Keratinocyte (primary cell): ENCODE measurements around the gene LAD1. TPM values are rescaled to one million over a fixed set of nuclear protein-coding genes. Genes with fewer than 3 reads are reported as not detected.

Source experiments
- DNase-seq: peaks from one replicate; pipeline ENCODE4 v3.0.0-alpha.2; 2011; ENCODE audit warnings: low read depth, missing footprints, low spot score
- FAIRE-seq: peaks from 2 replicates; lab custom pipeline; 2011; peaks lifted over from hg19 to GRCh38; lab: Jason Lieb, UNC
- H2AFZ ChIP-seq: 2 replicates; pipeline ENCODE4 v1.6.0; 2012; ENCODE audit warnings: low read length, control low read depth, inconsistent platforms; ENCODE audit not compliant: control insufficient read depth
- H3K27ac ChIP-seq: 2 replicates; pipeline ENCODE4 v1.5.1; 2011; ENCODE audit warnings: low read length; ENCODE audit not compliant: control insufficient read depth, insufficient read depth
- H3K27me3 ChIP-seq: 3 replicates; pipeline ENCODE4 v1.6.0; 2011; ENCODE audit warnings: low read length; ENCODE audit not compliant: control insufficient read depth, insufficient read depth; ENCODE audit errors: extremely low read depth
- H3K36me3 ChIP-seq, 2 experiments: 2 replicates in 1 of 2; 3 replicates in 1 of 2; pipeline ENCODE4 v1.5.1; 2011; ENCODE audit warnings: low read length in 2 of 2, mild to moderate bottlenecking in 1 of 2; ENCODE audit not compliant: control insufficient read depth in 2 of 2, insufficient read depth in 2 of 2; ENCODE audit errors: extremely low read depth in 1 of 2
- H3K4me1 ChIP-seq: 3 replicates; pipeline ENCODE4 v1.5.1; 2011; ENCODE audit warnings: low read length; ENCODE audit not compliant: control insufficient read depth, insufficient read depth; ENCODE audit errors: extremely low read depth
- H3K4me2 ChIP-seq: 3 replicates; pipeline ENCODE4 v1.6.0; 2011; ENCODE audit warnings: low read depth, low read length; ENCODE audit not compliant: control insufficient read depth, insufficient read depth; ENCODE audit errors: extremely low read depth
- H3K4me3 ChIP-seq, 3 experiments: fragments of 200-600 bp in 1 of 3; sonication (generic) in 1 of 3; 2 replicates in 2 of 3; 3 replicates in 1 of 3; pipeline ENCODE4 v1.5.1; 2011 to 2016; ENCODE audit warnings: low read length in 3 of 3, mild to moderate bottlenecking in 3 of 3, control low read depth in 2 of 3, inconsistent platforms in 1 of 3, low read depth in 1 of 3, mixed read lengths in 1 of 3, mixed run types in 1 of 3, moderate library complexity in 1 of 3; ENCODE audit not compliant: control insufficient read depth in 2 of 3, insufficient read depth in 2 of 3; ENCODE audit errors: extremely low read depth in 1 of 3
- H3K79me2 ChIP-seq: 2 replicates; pipeline ENCODE4 v1.6.0; 2012; ENCODE audit warnings: low read length; ENCODE audit not compliant: control insufficient read depth, insufficient read depth
- H3K9ac ChIP-seq: 3 replicates; pipeline ENCODE4 v1.6.0; 2011; ENCODE audit warnings: low read length; ENCODE audit not compliant: control insufficient read depth, insufficient read depth; ENCODE audit errors: extremely low read depth
- H3K9me1 ChIP-seq: 3 replicates; pipeline ENCODE4 v1.6.0; 2011; ENCODE audit warnings: low read length; ENCODE audit not compliant: control insufficient read depth, insufficient read depth; ENCODE audit errors: extremely low read depth
- H3K9me3 ChIP-seq: 2 replicates; pipeline ENCODE4 v1.5.1; 2012; ENCODE audit warnings: low read depth, low read length; ENCODE audit not compliant: control insufficient read depth
- H4K20me1 ChIP-seq: 3 replicates; pipeline ENCODE4 v1.6.0; 2011; ENCODE audit warnings: low read length; ENCODE audit not compliant: control insufficient read depth, insufficient read depth; ENCODE audit errors: extremely low read depth
- EZH2 ChIP-seq: IDR thresholded peaks from one replicate; pipeline ENCODE4 v1.6.1; 2012; ENCODE audit warnings: inconsistent platforms, mild to moderate bottlenecking, low read length, moderate library complexity
- dilution Hi-C: fragments of 300-500 bp; cut with MboI; formaldehyde crosslinking; loops from one replicate; pipeline ENCODE4 v1.7.0; 2020; ENCODE audit warnings: low sequenced_read_pairs; ENCODE audit not compliant: extremely low pct_ligation_motif_present
- polyA plus RNA-seq, 5 experiments: library from polyadenylated mRNA; depleted of rRNA in 3 of 5; stranded (reverse) in 3 of 5; stranded (forward) in 1 of 5; unstranded in 1 of 5; fragments of >200 nt; gene quantifications; 1 replicate in 1 of 5; 2 replicates in 3 of 5; 3 replicates in 1 of 5; pipeline versions ENCODE4 v1.2.1 to v1.2.3, GENCODE V29; 2011 to 2012; ENCODE audit warnings: missing spikeins in 2 of 5, low read depth in 1 of 5, low replicate concordance in 1 of 5
- TF ChIP-seq, protein P1 (sequence below), 3 experiments: IDR thresholded peaks in 1 of 3; conservative IDR thresholded peaks in 1 of 3; optimal IDR thresholded peaks in 1 of 3; 2 replicates in 2 of 3; 3 replicates in 1 of 3; pipeline versions ENCODE3 to v1.5.1; 2011; ENCODE audit warnings: low read length in 3 of 3, mild to moderate bottlenecking in 3 of 3, moderate library complexity in 2 of 3, control low read depth in 1 of 3, inconsistent platforms in 1 of 3; ENCODE audit not compliant: insufficient read depth in 2 of 3; ENCODE audit errors: extremely low read depth in 1 of 3

The LAD1 gene
- polyA plus RNA-seq, 1 donor (not counting 4 experiments of a cell fraction or from before 2014, with no cell fraction given), result 82.9 TPM

DNA sequence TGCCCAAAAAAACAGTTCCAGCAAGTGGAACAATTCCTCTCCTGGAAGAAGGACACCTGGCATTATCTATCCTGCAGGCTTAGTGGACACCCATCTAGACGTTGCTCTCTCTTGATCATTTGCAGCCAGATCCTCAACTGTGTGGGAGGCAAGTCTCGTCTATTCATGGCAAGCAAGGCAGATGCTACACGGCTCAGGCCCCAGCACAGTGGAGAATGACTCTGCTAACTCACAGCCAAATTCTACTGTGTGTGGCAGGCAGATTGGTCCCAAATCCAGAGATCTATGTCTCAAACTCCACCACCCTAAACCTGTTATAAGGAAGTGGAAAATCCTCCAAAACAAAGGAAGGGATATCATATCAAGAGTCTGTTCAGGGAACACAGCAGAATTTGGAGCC is 28.6 kb downstream of the LAD1 start:
- Histone ChIP-seq H3K27ac (no peak overlapping the region), H3K36me3 (no peaks in the 10 kb centered on the region), H3K4me1 (no peaks in the 10 kb centered on the region), H3K9me3 (no peaks in the 10 kb centered on the region), H2AFZ (no peak overlapping the region), H3K4me3 (no peak overlapping the region), H3K9ac (no peak overlapping the region), H3K79me2 (no peaks in the 10 kb centered on the region), H3K4me2 (no peak overlapping the region), H3K9me1 (no peaks in the 10 kb centered on the region), H3K27me3 (peaks cover 63% of the 10 kb centered on the region), H4K20me1 (no peaks in the 10 kb centered on the region)
- DNase-seq (no peak), FAIRE-seq (no peak)
- dilution Hi-C loops, result no loop called here
- TF ChIP-seq EZH2, result no peak
- TF ChIP-seq, protein P1, sequence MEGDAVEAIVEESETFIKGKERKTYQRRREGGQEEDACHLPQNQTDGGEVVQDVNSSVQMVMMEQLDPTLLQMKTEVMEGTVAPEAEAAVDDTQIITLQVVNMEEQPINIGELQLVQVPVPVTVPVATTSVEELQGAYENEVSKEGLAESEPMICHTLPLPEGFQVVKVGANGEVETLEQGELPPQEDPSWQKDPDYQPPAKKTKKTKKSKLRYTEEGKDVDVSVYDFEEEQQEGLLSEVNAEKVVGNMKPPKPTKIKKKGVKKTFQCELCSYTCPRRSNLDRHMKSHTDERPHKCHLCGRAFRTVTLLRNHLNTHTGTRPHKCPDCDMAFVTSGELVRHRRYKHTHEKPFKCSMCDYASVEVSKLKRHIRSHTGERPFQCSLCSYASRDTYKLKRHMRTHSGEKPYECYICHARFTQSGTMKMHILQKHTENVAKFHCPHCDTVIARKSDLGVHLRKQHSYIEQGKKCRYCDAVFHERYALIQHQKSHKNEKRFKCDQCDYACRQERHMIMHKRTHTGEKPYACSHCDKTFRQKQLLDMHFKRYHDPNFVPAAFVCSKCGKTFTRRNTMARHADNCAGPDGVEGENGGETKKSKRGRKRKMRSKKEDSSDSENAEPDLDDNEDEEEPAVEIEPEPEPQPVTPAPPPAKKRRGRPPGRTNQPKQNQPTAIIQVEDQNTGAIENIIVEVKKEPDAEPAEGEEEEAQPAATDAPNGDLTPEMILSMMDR (optimal IDR thresholded peaks at IDR 0.05 in 1 of 3, IDR thresholded peaks at IDR 0.05 in 1 of 3, conservative IDR thresholded peaks at IDR 0.05 in 1 of 3; ENCODE audit: extremely low read depth in 1 of 3, insufficient read depth in 2 of 3, low read length in 3 of 3), result no peak

DNA sequence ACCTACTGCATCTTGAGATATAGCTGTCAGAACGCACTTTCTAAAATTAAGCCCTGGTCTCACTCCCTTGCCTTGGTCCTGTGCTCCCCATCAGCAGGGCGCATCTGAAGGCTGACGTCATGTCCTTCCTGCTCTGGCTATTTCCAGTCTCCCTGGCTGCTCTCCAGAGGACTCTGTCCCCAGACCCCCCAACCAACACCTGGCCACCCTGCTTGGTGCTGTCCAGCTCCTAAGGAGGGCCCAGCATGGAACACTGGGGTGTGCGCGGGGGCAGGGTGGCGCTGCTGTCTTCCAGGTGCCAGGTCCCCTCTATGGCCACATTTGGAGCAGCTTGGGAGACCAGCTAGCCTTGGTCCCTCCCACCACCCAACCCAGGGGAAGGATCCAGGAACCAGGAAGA is 29.9 kb downstream of the LAD1 start:
- no peaks in the 10 kb centered on the region for H4K20me1 ChIP-seq
- no peaks in the 10 kb centered on the region for H3K79me2 ChIP-seq
- TF ChIP-seq EZH2, result no peak
- TF ChIP-seq, protein P1 (optimal IDR thresholded peaks at IDR 0.05 in 1 of 3, IDR thresholded peaks at IDR 0.05 in 1 of 3, conservative IDR thresholded peaks at IDR 0.05 in 1 of 3; ENCODE audit: extremely low read depth in 1 of 3, insufficient read depth in 2 of 3, low read length in 3 of 3), result no peak
- H3K27me3 ChIP-seq, result peaks cover 50% of the 10 kb centered on the region
- H3K36me3 ChIP-seq, result no peaks in the 10 kb centered on the region
- H3K4me3 ChIP-seq, result no peak overlapping the region
- FAIRE-seq (no peak), DNase-seq (no peak)
- H2AFZ ChIP-seq, result no peak overlapping the region
- H3K4me2 ChIP-seq, result no peak overlapping the region
- H3K9me1 ChIP-seq, result no peaks in the 10 kb centered on the region
- no peak overlapping the region for H3K9ac ChIP-seq
- no peaks in the 10 kb centered on the region for H3K9me3 ChIP-seq
- no peak overlapping the region for H3K27ac ChIP-seq
- dilution Hi-C loops, result no loop called here
- H3K4me1 ChIP-seq, result no peaks in the 10 kb centered on the region
